NCI-H1092 (cell line): Measurements from ENCODE around the gene WDR45.

ENCODE experiments used
- DNase-seq: peaks from one replicate; lab custom pipeline; 2025; lab: John Stamatoyannopoulos, UW

WDR45 gene

GRCh38 chrX:49073601-49074575 is 5.8 kb downstream of the WDR45 start, which contains the start of gene PRAF2:
PRAF2 (minus strand) TSS chrX:49074002; CDS start chrX:49073987, 15 bp downstream.
- DNase-seq = peak; percentile 88

GRCh38 chrX:49072712-49073095 is 7.0 kb downstream of the WDR45 start:
- DNase-seq = no peak

- DNase-seq = no peak
These were observed 7.6 kb downstream of the WDR45 start for GRCh38 chrX:49071877-49072711.

- no peak for DNase-seq
These were observed 8.7 kb downstream of the WDR45 start for GRCh38 chrX:49070988-49071387.

GRCh38 chrX:49069038-49069437 is 10.6 kb downstream of the WDR45 start:
- DNase-seq = no peak

GRCh38 chrX:49067285-49068120 is 12.2 kb downstream of the WDR45 start:
- DNase-seq = no peak

- DNase-seq = no peak
These were observed 13.0 kb downstream of the WDR45 start for GRCh38 chrX:49066690-49067089.

- DNase-seq = no peak
These were observed 13.4 kb downstream of the WDR45 start for GRCh38 chrX:49066278-49066677.

- no peak for DNase-seq
These were observed 15.0 kb downstream of the WDR45 start for GRCh38 chrX:49064735-49065134.

GRCh38 chrX:49064303-49064702 is 15.4 kb downstream of the WDR45 start:
- DNase-seq = no peak

- DNase-seq = no peak
These were observed 16.0 kb downstream of the WDR45 start for GRCh38 chrX:49063715-49064114.

- DNase-seq = no peak
These were observed 17.8 kb downstream of the WDR45 start for GRCh38 chrX:49061916-49062315.

GRCh38 chrX:49061490-49061889 is 18.2 kb downstream of the WDR45 start:
- DNase-seq = no peak

GRCh38 chrX:49060914-49061313 is 18.8 kb downstream of the WDR45 start:
- no peak for DNase-seq

- DNase-seq = no peak
These were observed 20.0 kb downstream of the WDR45 start for GRCh38 chrX:49059681-49060085.

- no peak for DNase-seq
These were observed 20.5 kb downstream of the WDR45 start for GRCh38 chrX:49059201-49059600.

- no peak for DNase-seq
These were observed 20.9 kb downstream of the WDR45 start, which contains the start of gene CCDC120 for GRCh38 chrX:49058794-49059193. CCDC120 (plus strand) TSS chrX:49058999; CDS start chrX:49062042, 3,043 bp downstream.

GRCh38 chrX:49054073-49054762 is 25.5 kb downstream of the WDR45 start:
- DNase-seq = no peak

- DNase-seq = peak; percentile 89
These were observed 26.2 kb downstream of the WDR45 start for GRCh38 chrX:49053223-49054072.

- DNase-seq = no peak
These were observed 35.8 kb downstream of the WDR45 start for GRCh38 chrX:49043987-49044281.
